ENCODE data around the gene ATAD3C.
"Not testable (repeated sequence)": the region's sequence is repeated elsewhere in the genome, so short reads cannot be mapped to it uniquely, and the experiment has no call there.

ATAD3C gene

DNA sequence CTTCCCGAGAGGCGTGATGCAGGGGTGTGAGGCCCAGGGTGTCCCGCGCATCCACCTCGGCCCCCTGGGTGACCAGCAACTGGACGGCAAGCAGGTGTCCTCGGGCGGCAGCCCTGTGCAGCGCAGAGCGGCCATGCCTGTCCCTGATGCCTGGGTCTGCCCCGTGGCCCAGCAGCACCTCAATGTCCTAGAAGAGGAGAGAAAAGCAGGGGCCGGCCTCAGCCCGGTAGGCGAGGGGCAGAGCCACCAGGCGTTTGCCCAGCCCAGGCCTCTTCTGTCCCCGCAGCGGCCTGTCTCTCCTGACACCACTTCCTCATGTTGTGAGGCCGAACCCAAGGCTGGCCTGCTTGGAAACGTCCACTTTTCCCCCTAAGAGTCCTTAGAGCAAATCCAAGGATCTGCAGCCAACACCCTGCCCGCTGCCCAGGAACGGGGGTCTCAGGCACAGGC is 30.1 kb upstream of the ATAD3C start:
- no peak for DNase-seq

DNA sequence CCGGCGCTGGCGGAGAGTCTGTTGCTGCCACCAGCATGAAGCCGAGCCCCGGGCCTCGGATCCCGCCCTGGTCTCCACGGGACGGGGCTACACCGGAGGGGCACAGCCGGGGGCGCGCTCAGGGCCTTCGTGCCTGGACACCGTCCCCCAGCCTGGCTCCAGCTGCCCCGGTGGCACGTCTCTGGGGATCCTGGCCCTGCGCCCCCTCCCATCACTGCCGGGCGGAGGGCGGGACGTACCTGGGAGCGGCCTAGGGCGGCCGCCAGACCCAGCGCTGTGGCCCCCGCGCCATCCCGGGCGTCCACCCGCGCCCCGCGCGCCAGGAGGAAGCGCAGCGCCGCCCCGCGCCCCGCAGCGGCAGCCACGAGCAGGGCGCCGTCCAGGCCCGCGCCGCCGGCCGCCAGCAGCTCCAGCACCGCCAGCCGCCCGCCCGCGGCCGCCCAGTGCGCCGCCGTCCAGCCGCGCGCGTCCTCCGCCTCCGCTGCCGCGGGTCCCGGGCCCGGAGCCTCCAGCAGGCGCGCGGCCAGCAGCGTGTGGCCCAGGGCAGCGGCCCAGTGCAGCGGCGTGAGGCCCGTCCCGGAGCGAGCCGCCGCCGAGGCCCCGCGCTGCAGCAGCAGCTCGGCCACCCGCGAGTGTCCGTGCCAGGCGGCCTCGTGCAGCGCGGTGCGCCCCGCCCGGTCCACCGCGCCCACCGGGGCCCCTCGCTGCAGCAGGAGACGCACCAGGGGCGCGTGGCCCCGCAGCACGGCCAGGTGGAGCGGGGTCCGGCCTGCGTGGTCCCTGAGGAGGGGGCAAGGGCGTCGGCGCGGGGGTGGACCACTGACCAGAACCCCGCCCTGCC is 29.5 kb upstream of the ATAD3C start:
- no peak for DNase-seq

DNA sequence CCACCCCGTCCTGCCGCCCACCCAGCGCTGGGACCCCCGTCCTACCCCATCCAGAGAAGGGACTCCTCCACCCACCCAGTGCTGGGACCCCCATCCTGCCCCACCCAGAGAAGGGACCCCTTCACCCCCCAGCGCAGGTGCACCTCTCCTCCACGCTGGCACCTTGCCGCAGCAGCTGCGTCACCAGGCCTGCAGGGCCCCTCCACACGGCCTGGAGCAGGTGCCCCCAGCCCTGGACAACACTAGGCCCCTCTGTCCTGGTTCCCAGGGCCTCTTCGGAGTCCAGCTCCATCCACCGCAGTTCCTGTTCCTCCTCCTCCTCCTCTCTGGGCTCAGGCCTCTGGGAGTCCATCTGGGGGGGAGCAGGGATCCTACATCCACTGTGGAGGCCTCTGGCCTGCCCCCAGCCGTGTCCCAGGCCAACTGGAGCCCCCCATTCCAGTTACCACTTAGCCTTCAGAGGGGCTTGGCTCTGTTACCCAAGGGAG is 28.8 kb upstream of the ATAD3C start:
- DNase-seq = no peak

GRCh38 chr1:1421147-1421906 is 28.2 kb upstream of the ATAD3C start, which contains the start of gene ANKRD65:
ANKRD65 (minus strand) TSS chr1:1421276; CDS start chr1:1421005, 271 bp downstream.
- DNase-seq = no peak

GRCh38 chr1:1421907-1422464 is 27.5 kb upstream of the ATAD3C start:
- no peak for DNase-seq

DNA sequence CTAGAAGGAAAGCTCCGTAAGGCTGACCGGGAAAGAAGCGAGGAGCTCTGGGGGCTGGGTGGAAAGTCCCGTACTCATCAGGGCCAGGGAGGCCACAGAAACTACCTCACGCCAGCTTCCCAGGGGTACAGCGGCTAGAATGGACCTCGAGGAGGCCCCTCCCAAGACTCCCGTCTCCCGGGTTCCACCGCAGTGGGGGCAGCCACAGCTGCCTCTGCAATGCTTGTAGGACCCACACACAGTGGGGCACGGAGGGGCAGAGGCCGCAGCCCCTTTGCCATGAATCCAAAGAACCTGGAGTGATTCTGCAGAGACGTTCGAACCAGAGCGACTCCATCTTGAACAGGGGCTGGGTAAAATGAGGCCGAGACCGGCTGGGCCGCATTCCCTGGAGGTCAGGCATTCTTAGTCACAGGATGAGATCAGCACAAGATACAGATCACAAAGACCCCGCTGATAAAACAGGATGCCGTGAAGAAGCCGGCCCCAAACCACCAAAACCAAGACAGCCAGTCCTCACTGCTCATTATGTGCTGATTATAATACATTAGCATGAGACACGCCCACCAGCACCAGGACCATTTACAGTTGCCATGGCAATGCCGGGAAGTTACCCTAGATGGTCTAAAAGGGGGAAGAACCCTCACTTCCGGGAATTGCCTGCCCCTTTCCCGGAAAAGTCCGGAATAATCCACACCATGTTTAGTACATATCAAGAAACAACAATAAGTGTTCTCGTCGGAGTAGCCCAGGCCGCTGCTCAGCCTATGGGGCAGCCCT is 26.8 kb upstream of the ATAD3C start:
- no peak for DNase-seq

- DNase-seq = no peak
Measured at GRCh38 chr1:1423245-1423597, 26.3 kb upstream of the ATAD3C start.

DNA sequence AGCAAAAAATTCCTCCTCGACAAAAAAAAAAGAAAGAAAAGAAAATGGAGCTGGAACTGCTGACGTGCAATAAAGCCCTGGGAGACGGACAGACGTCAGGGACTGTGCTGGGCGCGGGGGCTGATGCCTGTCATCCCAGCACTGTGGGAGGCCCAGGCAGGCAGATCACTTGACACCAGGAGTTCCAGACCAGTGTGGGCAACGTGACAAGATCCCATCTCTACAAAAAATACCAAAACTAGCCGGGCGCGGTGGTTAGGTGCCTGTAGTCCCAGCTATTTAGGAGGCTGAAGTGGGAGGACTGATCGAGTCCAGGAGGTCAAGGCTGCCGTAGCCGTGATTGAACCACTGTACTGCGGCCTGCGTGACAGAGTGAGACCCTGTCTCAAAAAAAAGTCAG is 24.8 kb upstream of the ATAD3C start:
- DNase-seq = no peak

- no peak for DNase-seq
Measured at GRCh38 chr1:1425426-1425752, 24.1 kb upstream of the ATAD3C start.

DNA sequence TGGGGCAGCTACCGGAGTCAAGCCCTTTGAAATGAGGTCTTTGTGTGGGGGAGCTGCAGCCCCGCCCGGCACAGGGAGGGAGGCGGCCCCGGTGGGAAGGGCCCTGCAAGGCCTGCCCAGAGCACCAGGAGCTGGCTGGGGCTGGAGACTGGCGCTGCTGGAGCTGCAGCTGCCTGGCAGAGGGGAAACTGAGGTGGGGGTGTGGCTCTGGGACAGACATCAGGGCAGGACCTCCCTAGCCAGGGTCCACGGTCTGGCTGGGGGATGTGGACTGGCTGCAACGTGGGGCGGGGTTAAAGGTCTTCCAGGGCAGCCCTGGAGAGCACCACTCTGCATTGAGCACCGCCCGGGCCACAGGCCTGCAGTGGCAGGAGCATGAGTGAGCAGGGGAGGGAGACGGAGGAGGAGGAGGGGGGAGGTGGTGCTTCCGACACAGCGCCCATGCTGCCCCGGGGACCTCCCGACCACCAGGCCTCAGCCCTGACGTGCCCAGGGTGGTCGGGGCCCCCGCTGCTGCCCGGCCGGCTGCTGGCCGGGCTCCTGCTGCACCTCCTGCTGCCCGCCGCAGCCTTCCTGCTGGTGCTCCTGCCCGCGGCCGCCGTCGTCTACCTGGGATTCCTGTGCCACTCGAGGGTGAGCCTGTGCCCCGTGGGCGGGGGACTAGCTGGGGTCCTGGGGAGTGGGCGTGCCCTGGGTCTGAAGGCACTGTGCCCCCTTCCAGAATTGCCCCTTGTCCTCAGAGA is 23.6 kb upstream of the ATAD3C start:
- DNase-seq = no peak

- no peak for DNase-seq
Measured at GRCh38 chr1:1426496-1427105, 22.9 kb upstream of the ATAD3C start.

- DNase-seq = no peak
Measured at GRCh38 chr1:1427106-1427819, 22.2 kb upstream of the ATAD3C start.

- no peak for DNase-seq
Measured at GRCh38 chr1:1427820-1428148, 21.7 kb upstream of the ATAD3C start.

GRCh38 chr1:1428174-1428573 is 21.3 kb upstream of the ATAD3C start:
- DNase-seq = no peak

DNA sequence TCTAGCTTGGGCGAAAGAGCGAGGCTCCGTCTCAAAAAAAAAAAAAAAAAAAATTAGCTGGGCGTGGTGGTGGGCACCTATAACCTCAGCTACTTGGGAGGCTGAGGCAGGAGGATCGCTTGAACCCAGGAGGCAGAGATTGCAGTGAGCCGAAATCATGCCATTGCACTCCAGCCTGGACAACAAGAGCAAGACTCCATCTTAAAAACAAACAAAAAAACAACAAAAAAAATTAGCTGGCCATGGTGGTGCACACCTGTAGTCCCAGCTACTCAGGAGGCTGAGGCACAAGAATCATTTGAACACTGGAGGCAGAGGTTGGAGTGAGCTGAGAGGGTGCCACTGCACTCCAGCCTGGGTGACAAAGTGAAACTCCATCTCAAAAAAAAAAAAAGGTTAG is 20.5 kb upstream of the ATAD3C start:
- not testable (repeated sequence) for DNase-seq

DNA sequence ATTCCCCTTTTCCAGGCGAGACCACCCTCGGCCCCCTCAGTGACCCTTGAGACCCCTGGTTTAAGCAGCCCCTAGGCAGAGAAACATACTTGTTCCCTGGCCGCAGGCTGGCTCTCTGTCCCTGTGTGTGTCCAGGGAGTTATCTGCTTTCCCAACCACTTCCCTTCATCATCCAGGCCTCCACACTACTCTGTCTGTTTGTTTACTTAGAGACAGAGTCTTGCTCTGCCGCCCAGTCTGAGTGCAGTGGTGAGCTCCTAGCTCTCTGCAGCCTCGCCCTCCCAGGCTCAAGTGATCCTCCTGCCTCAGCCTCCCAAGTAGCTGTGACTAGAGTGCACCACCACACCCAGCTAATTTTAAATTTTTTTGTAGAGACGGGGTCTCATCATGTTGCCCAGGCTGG is 19.8 kb upstream of the ATAD3C start:
- no peak for DNase-seq

- DNase-seq = no peak
Measured at GRCh38 chr1:1430114-1430982, 19.1 kb upstream of the ATAD3C start.

- no peak for DNase-seq
Measured at GRCh38 chr1:1430992-1431844, 18.3 kb upstream of the ATAD3C start.

DNA sequence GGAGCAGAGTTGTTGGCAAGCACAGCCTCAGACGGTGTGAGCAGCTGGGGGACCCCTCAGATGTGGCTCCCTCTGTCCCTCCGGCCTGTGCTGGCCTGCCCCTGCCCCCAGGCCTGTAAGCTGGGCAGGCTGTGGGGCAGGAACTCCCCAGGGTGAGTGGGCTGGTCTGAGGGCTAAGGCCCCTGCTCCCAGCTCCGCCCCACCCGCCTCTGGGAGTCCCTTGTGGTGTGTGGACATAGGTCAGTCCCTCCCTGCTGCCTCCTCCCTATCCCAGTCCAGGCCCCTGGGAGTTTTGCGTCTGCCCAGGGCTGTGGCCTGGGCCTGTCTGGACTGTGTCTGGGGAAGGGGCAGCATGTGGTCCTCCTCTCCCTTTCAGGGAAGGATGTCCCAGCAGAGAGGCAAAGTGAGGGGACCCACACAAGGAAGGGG is 17.6 kb upstream of the ATAD3C start:
- DNase-seq = no peak

All from activated gamma-delta T cell (primary cell).